Activated CD4-positive, CD25-positive, alpha-beta regulatory T cell treated with anti-CD3 and anti-CD28 coated beads, Interleukin-2, amount 50 U/mL, for 16 hours (primary cell): ENCODE data around the gene ELOA.
"Not testable (repeated sequence)": the region's sequence is repeated elsewhere in the genome, so short reads cannot be mapped to it uniquely, and the experiment has no call there.

Experiments used
- DNase-seq: peaks from one replicate; pipeline ENCODE4 v3.0.0-alpha.2; 2020; ENCODE audit warnings: low read depth, low spot score

Gene ELOA

DNA sequence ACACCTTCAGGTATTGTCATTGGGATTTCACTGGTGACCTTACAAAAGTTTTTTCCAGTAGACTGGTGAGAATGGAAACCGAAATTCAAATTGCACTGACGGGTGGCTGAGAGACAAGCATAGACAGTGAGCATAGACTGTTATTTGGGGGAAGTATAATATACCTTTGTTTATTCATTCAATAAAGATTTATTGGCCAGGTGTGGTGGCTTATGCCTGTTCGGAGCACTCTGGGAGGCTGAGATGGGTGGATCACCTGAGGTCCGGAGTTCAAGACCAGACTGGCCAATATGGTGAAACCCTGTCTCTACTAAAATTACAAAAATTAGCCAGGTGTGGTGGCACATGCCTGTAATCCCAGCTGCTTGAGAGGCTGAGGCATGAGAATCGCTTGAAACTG, 10.0 kb upstream of the ELOA start:
- not testable (repeated sequence) for DNase-seq

- DNase-seq: no peak
Observed at GRCh38 chr1:23736437-23737134, 6.7 kb upstream of the ELOA start.

DNA sequence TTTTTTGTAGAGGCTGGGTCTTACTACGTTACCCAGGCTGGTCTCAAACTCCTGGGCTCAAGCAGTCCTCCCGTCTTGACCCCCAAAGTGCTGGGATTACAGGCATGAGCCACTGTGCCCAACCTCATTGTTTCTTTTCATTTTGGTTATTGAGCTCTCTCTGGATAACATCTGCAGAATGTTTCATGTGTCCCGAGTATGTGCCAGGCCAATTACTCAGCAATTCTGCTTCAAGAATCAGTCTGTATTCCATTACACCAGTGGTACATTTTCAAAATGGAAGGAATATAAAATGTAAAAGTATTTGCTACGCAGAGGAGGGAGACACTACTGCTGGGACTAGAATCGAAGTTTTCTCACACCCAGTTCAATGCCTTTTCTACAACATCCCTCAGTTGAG, 1.7 kb upstream of the ELOA start:
- no peak for DNase-seq

GRCh38 chr1:23742670-23743286, 493 bp upstream of the ELOA start:
- DNase-seq: no peak

DNA sequence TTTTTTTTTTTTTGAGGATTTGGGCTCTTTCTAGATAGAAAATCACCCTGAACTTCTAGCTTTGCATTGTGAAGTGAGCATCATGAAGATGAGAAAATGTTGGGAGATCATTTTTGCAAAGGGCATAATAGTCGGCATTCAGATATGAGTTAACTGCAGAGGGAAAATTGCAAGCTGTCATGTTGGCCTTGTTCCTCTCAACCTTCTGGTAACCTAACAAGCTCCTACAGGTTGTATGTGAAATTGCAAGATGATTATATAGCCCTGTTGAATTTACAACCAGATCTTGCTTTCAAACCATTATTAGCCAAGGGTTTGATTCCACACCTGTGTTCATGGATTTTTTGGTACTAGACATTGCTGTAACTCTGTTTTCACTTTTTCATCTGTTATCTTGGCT, 2.2 kb downstream of the ELOA start:
- DNase-seq: no peak

GRCh38 chr1:23748016-23748415, 4.7 kb downstream of the ELOA start:
- DNase-seq: no peak

DNA sequence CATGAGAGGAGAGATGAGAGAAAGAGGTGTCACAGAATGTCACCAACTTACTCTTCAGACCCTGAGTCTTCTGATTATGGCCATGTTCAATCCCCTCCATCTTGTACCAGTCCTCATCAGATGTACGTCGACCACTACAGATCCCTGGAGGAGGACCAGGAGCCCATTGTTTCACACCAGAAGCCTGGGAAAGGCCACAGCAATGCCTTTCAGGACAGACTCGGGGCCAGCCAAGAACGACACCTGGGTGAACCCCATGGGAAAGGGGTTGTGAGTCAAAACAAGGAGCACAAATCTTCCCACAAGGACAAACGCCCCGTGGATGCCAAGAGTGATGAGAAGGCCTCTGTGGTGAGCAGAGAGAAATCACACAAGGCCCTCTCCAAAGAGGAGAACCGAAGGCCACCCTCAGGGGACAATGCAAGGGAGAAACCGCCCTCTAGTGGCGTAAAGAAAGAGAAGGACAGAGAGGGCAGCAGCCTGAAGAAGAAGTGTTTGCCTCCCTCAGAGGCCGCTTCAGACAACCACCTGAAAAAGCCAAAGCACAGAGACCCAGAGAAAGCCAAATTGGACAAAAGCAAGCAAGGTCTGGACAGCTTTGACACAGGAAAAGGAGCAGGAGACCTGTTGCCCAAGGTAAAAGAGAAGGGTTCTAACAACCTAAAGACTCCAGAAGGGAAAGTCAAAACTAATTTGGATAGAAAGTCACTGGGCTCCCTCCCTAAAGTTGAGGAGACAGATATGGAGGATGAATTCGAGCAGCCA, 8.0 kb downstream of the ELOA start:
- DNase-seq: no peak

GRCh38 chr1:23751815-23752200, 8.5 kb downstream of the ELOA start:
- no peak for DNase-seq

- no peak for DNase-seq
Observed at GRCh38 chr1:23752909-23753308, 9.6 kb downstream of the ELOA start.

DNA sequence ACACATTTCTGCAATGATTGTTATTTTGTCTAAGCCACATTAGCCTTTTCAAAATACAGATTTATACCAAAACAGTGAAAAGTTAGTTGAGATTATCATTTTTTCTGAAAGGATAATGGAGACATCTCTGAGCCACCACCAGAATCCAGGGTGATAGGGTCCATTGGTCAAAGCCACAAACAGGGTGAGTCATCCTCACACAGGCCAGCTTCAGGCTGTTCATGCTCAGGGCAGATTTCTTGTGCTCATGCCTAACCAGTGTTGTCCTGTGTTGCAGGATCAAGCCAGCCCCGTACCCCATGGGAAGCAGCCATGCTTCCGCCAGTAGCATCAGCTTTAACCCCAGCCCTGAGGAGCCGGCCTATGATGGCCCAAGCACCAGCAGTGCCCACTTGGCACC, 13.4 kb downstream of the ELOA start:
- no peak for DNase-seq

DNA sequence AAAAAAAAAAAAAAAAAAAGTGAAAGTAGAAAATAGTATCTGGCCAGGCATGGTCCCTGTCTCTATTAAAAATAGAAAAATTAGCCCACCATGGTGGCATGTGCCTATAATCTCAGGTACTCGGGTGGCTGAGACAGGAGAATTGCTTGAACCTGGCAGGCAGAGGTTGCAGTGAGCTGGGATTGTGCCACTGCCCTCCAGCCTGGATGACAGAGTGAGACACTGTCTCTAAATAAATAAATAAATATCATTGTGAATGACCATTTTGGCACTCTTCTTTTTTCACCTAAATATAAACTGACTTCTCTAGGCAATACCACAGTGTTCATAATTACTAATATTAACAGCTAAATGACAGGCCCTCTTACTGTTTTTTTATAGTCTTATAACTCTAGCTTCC, 14.5 kb downstream of the ELOA start:
- DNase-seq: no peak

- no peak for DNase-seq
Observed at GRCh38 chr1:23759277-23759676, 16.0 kb downstream of the ELOA start.

DNA sequence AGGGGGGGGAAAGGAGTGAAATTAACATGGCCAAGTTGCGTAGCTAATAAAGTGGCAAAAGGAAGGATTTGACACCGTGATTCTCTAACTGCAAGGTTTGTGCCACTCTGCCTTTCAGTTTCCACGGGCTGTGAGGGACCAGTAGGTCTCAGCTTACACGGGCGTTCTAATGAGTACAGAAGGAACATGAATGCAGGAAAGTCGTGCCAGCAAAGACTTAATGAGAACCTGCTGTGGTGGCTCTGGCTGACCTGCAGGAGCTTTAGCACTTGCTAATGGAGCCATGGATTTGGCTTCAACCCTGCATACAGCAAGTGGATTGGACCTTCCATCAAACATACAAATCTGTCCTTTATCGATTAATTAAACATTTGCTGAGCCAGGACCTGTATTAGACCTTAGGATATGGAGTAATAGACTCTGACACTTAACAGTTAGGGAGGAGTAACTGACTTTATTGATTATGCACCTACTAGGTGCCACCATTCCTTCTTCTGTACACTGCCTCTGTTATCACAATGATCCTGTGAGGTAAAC, 19.8 kb downstream of the ELOA start:
- DNase-seq: no peak

GRCh38 chr1:23768733-23769132, 25.5 kb downstream of the ELOA start:
- no peak for DNase-seq

DNA sequence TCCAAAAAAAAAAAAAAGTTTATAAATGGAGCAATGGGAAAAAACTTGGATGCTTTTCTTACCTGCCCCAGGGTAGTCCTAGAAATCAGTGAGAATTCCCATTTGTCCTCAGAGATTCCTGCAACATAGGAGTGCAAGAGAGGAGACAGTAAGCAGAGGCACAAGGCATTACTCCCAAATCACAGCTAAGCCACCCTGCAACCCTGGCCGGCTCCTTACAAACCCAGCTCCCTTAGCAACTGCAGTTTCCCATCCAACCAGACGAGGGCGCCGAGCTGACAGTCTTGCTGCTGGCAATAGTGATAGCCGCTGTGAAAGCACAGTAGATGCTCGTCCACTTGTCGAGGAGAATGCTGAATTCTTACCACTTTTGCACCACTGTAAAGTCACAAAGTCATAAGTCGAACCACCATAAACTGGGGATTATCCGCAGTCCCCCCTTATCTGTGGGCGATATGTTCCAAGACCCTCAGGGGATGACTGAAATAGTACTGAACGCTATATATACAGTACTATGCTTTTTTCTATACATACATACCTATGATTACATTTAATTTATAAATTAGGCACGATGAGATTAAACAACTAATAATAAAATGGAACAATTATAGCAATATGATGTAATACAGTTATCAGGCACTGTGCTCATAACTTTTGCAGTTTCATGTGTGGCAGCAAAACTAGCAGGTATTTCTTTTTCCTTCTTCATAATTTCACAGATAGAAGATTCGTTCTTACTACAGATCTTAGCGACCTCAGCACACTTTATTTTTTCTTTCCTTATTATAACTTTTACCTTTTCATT, 29.0 kb downstream of the ELOA start:
- peak; percentile 78 for DNase-seq

DNA sequence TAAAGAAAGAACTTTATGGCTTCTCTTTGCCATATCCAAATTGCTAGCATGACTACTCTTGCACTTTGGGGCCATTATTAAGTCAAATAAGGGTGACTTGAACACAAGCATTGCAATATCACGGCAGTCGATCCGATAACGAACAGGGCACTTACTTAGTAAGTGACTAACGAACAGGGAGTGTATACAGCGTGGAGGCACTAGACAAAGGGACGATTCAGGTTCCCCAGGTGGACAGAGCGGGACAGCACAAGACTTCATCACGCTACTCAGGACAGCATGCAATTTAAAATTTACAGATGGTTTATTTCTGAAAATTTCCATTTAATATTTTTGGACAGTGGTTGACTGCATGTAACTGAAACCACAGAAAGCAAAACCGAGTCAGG, 29.6 kb downstream of the ELOA start:
- no peak for DNase-seq

DNA sequence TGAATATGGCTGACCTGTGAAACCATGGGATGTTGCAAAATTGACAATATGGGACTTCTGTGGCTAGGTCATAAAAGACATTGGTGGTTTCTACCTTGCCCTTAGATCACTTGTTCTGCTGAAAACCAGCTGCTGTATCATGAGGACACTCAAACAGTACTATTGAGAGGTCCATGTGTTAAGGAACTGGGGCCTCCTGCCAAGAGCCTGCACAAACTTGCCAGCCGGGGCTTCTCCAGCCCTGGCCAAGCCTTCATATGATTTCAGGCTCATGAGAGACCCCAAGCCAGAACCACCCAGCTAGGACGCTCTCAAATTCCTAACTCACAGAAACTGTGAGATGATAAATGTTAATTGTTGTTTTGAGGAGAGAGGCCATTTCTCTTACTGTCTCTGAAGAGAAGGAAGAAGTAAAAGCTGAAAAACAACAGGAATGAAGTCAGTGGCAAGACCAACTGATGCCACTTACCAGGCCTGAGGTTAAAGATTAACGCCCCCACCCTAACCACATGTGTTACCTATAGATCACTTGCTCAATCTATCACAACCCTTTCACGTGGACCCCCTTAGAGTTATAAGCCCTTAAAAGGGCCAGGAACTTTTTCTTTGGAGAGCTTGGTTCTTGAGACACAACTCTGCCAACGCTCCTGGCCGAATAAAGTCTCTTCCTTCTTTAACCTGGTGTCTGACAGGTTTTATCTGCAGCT, 31.1 kb downstream of the ELOA start:
- DNase-seq: no peak

- no peak for DNase-seq
Observed at GRCh38 chr1:23776217-23776616, 32.9 kb downstream of the ELOA start.

DNA sequence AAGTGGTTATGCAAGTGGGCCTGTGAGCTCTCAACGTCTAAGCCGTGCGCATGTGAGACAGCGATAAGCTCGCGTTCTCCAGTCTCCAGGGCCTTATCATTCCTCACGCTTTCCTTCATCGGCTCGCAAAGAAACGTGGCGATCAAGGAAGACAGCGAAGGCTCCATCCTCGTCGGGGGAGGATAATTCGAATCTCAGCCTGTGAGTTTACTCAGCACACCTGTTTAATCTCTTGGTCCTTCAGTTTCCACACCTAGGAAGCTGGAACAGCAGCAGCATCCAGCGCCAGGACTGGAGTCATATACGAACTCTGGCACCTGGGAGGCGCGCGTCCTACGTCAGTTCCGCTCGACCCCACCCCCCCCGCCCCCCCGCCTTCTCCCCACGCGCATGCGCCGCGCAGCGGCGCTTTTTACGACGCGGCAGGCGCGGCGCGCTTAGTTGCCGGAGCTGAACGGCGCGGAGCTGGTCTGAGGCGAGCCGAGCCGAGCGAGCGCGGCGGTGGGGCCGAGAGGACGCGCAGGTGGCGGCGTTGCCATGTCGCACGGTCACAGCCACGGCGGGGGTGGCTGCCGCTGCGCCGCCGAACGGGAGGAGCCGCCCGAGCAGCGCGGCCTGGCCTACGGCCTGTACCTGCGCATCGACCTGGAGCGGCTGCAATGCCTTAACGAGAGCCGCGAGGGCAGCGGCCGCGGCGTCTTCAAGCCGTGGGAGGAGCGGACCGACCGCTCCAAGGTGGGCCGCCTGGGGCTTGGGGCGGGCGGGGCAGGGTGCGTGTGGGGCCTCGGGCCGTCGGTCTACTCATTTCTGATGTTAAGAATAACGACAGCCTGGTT, 34.9 kb downstream of the ELOA start, which contains the start of gene PITHD1:
TSS of gene PITHD1 (plus strand) at position 440 of the 836 bp plus-strand sequence. CDS start at position 538, 98 bp downstream.
- peak; percentile 58 for DNase-seq

DNA sequence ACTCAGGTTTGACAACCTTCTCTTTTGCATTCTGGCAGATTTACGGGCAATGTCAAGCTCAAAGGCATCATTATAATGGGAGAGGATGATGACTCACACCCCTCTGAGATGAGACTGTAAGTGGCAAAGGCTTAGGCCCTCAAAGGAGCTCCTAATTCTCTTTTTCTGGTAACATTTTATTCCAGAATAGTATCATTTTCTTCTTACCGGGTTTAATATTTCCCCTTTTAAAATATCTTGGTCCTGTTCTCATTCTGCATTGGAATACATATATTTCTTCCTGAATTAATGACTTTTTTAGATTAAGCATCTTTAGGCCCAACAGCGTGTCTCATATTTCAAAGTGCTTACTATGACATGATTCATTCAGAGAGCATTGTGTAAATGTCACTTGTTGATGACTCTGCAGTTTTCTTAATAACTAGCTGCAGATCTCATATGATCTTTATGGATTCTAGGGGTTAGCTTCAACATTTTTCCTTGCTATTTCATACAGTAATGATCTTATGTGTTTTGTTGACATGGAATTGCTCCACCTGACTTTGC, 36.6 kb downstream of the ELOA start:
- no peak for DNase-seq
